GM23338 (cell line): ENCODE measurements around the gene ATP9A.

Experiments
- EZH2 ChIP-seq: fragments of 200-600 bp; sonication (generic); IDR thresholded peaks from one replicate; pipeline ENCODE4 v1.8.0; 2017; ENCODE audit warnings: antibody characterized with exemption, mild to moderate bottlenecking, low read depth; ENCODE audit not compliant: unreplicated experiment
- JUNB ChIP-seq: IDR thresholded peaks from one replicate; pipeline ENCODE4 v1.6.1; 2016; ENCODE audit warnings: antibody characterized with exemption; ENCODE audit not compliant: unreplicated experiment
- POLR2AphosphoS5 ChIP-seq: IDR thresholded peaks from 2 replicates; pipeline ENCODE4 v1.6.1; 2016; ENCODE audit warnings: antibody characterized with exemption, low read depth
- ZNF114 ChIP-seq: fragments of 250-450 bp; sonication (Bioruptor Pico); IDR thresholded peaks from 2 replicates; pipeline ENCODE4 v1.5.0; 2020; ENCODE audit warnings: mild to moderate bottlenecking, moderate library complexity
- TF ChIP-seq, protein P1 (sequence below): IDR thresholded peaks from one replicate; pipeline ENCODE4 v1.6.1; 2018; ENCODE audit warnings: antibody characterized with exemption; ENCODE audit not compliant: unreplicated experiment
- TF ChIP-seq, protein P2 (sequence below), 2 experiments: fragments of 200-600 bp in 1 of 2; sonication (generic) in 1 of 2; conservative IDR thresholded peaks; 2 replicates each; pipeline versions ENCODE4 v1.5.1 to v1.6.1; 2016 to 2017; ENCODE audit warnings: antibody characterized with exemption in 2 of 2, low read depth in 2 of 2, mild to moderate bottlenecking in 2 of 2, moderate library complexity in 1 of 2

DNA sequence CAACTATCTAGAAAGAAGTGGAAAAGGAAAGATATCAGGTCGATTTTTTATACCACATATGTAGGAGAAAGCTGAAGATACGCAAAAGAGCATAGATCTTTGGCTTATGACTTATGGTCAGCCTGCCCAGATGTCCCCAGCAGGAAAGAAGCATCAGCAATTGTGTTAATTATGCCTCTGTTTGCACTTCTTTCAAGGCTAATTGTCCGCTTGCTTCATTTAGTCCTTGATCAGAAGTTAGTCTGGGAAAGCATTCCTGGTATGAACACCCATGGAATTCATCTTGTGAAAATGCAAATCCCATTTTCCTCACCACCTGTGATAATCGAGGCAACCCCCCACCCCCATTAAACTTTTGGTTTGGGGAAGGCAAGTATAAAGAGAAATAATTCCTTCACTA, 62.8 kb downstream of the ATP9A start:
- TF ChIP-seq, protein P1, sequence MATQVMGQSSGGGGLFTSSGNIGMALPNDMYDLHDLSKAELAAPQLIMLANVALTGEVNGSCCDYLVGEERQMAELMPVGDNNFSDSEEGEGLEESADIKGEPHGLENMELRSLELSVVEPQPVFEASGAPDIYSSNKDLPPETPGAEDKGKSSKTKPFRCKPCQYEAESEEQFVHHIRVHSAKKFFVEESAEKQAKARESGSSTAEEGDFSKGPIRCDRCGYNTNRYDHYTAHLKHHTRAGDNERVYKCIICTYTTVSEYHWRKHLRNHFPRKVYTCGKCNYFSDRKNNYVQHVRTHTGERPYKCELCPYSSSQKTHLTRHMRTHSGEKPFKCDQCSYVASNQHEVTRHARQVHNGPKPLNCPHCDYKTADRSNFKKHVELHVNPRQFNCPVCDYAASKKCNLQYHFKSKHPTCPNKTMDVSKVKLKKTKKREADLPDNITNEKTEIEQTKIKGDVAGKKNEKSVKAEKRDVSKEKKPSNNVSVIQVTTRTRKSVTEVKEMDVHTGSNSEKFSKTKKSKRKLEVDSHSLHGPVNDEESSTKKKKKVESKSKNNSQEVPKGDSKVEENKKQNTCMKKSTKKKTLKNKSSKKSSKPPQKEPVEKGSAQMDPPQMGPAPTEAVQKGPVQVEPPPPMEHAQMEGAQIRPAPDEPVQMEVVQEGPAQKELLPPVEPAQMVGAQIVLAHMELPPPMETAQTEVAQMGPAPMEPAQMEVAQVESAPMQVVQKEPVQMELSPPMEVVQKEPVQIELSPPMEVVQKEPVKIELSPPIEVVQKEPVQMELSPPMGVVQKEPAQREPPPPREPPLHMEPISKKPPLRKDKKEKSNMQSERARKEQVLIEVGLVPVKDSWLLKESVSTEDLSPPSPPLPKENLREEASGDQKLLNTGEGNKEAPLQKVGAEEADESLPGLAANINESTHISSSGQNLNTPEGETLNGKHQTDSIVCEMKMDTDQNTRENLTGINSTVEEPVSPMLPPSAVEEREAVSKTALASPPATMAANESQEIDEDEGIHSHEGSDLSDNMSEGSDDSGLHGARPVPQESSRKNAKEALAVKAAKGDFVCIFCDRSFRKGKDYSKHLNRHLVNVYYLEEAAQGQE: no peak
- TF ChIP-seq, protein P2, sequence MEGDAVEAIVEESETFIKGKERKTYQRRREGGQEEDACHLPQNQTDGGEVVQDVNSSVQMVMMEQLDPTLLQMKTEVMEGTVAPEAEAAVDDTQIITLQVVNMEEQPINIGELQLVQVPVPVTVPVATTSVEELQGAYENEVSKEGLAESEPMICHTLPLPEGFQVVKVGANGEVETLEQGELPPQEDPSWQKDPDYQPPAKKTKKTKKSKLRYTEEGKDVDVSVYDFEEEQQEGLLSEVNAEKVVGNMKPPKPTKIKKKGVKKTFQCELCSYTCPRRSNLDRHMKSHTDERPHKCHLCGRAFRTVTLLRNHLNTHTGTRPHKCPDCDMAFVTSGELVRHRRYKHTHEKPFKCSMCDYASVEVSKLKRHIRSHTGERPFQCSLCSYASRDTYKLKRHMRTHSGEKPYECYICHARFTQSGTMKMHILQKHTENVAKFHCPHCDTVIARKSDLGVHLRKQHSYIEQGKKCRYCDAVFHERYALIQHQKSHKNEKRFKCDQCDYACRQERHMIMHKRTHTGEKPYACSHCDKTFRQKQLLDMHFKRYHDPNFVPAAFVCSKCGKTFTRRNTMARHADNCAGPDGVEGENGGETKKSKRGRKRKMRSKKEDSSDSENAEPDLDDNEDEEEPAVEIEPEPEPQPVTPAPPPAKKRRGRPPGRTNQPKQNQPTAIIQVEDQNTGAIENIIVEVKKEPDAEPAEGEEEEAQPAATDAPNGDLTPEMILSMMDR (conservative IDR thresholded peaks at IDR 0.05; ENCODE audit: low read depth in 2 of 2): no peak
- no peak for TF ChIP-seq POLR2AphosphoS5
- TF ChIP-seq JUNB: no peak
- TF ChIP-seq ZNF114 (CRISPR knock-in tag): no peak
- TF ChIP-seq EZH2: no peak
